DND-41 (cell line): ENCODE results near the gene SNPH.

ENCODE experiments used
- CTCF ChIP-seq: IDR thresholded peaks from 2 replicates; pipeline ENCODE4 v1.5.1; 2012; ENCODE audit warnings: borderline replicate concordance, low read length, moderate library complexity, mild to moderate bottlenecking; ENCODE audit not compliant: poor library complexity, severe bottlenecking; ENCODE audit errors: extremely low read depth
- EZH2 ChIP-seq: IDR thresholded peaks from 3 replicates; pipeline ENCODE4 v1.6.1; 2012; ENCODE audit warnings: borderline replicate concordance, low read depth, mild to moderate bottlenecking, moderate library complexity, low read length, inconsistent platforms; ENCODE audit not compliant: severe bottlenecking

DNA sequence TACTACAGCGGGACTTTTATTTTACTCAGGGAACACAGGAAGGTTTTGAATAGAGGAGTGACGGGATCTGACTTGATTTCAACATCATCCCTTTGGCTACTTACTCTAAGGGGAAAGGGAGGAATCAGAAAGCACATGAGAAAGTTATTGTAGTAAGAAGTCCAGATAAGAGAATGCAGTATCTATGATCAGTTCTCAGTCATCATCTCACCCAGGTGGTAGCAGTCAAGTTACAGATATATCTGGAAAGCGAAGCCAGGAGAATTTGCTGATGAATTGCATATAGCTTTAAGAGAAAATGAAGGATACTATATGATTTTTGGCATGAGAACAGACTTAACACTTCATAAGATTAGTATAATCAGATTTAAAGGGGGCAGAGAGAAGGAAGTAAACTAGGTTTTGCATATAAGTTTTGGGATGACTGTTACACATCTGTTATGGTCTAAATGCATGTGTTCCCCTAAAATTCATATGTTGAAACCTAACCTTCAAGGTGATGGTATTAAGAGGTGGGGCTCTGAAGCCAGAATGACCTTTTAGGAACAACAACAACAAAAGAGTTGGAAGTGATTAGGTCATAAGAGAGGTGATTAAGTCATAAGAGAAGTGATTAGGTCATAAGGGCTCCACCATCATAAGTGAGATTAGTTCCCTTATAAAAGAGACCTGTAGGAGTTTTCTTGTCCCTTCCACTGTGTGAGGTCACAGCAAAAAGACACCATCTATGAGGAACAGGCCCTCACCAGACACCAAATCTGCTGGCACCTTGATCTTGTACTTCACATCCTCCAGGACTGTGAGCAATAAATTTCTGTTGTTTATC, 33.6 kb upstream of the SNPH start:
- no peak for TF ChIP-seq EZH2
- TF ChIP-seq CTCF = no peak
